ENCODE data around the gene MMAB.

GRCh38 chr12:109587921-109588320 is 14.6 kb upstream of the MMAB start:
- TF ChIP-seq POLR2AphosphoS5 (IDR thresholded peaks at IDR 0.05; ENCODE audit: low read depth, low read length) (no peak), TAF1 (IDR thresholded peaks at IDR 0.05; ENCODE audit: low read depth, low read length) (no peak)

Measured in GM12891 (cell line).